Measurements from ENCODE around the gene SLC25A29. TPM values are rescaled to one million over a fixed set of nuclear protein-coding genes. Genes with fewer than 3 reads are reported as not detected.

Gene SLC25A29
- total RNA-seq, 2 experiments from 2014 or later = 15.9 to 21.6 TPM

DNA sequence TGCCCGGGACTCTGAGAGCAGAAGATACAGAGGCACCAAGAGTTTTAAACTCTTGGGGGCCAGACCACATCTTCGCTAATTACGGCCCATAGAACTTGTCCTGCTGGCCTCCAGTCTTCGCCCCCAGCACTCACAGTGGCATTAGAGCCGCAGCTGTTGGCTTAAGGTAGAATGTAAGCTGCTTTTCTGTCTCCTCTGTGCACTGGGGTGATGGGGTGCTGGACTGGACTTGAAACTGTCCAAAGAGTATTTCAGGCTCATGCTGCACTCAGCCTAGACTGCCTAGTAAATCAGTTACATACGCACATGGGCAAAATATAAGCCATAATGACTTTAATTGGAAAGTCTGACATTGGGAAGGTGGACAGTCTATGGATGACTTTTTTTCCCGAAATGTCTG lies 38.3 kb downstream of the SLC25A29 start:
- ATAC-seq = no peak
- peaks cover 30% of the 10 kb centered on the region for H3K4me1 Mint-ChIP-seq
- no peak overlapping the region for H3K4me3 Mint-ChIP-seq
- DNase-seq = no peak
- no peak overlapping the region for H3K27ac Mint-ChIP-seq
- peaks cover 22% of the 10 kb centered on the region for H3K36me3 Mint-ChIP-seq
- H3K27me3 Mint-ChIP-seq = no peaks in the 10 kb centered on the region
- CTCF ChIA-PET = interaction anchor here (1.3 to 1.5 kb wide), 3 partner anchors 13 to 35 kb away, joined by 3 to 6 read pairs (median 4); no protein-coding TSS in a partner anchor
- H3K9me3 Mint-ChIP-seq (ENCODE audit: low read depth) = no peaks in the 10 kb centered on the region

DNA sequence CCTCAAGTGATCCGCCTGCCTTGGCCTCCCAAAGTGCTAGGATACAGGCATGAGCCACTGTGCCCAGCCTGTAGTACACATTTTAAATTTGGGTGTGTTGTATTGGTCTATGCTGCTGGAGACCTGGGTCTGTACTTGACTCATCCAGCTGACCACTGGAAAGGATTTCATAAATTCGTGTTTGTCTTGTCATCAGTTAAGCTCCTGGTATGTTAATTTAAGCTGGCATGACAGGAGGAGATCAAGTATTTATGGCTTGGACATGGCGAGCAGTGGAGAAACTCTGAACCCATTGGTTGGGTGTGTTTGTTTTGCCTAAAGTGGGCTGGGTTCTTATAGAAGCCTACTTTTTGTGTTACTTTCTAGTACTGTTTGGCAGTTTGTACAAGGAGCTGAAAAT lies 43.1 kb downstream of the SLC25A29 start:
- no peak overlapping the region for H3K27ac Mint-ChIP-seq
- H3K4me1 Mint-ChIP-seq = peaks cover 63% of the 10 kb centered on the region
- H3K36me3 Mint-ChIP-seq = peaks cover 27% of the 10 kb centered on the region
- DNase-seq (no peak), ATAC-seq (no peak)
- H3K4me3 Mint-ChIP-seq = no peak overlapping the region
- H3K27me3 Mint-ChIP-seq = no peaks in the 10 kb centered on the region
- no peaks in the 10 kb centered on the region for H3K9me3 Mint-ChIP-seq (ENCODE audit: low read depth)
- CTCF ChIA-PET = interaction anchor here (1.0 to 3.3 kb wide), 5 partner anchors 9 to 41 kb away, joined by 3 to 22 read pairs (median 5); no protein-coding TSS in a partner anchor

DNA sequence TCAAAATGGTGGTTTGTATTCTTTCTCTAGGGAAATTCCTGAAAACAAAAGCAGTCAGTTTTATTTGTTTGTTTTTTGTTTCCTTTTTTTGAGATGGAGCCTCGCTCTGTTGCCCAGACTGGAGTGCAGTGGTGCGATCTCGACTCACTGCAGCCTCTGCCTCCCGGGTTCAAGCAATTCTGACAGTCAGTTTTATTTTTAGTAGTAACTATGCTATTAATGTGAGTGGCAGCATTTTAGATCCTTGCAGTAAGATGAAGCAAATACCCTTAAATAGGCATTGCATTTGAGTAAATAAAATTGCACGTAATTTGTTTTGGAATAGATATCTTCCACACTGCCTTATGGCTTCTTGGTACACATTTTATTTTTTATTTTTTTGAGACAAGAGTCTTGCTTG lies 43.7 kb downstream of the SLC25A29 start:
- Mint-ChIP-seq H3K36me3 (peaks cover 27% of the 10 kb centered on the region), H3K9me3 (ENCODE audit: low read depth) (no peaks in the 10 kb centered on the region), H3K4me3 (no peak overlapping the region), H3K27ac (peak overlapping the region; percentile 74), H3K27me3 (no peaks in the 10 kb centered on the region), H3K4me1 (peaks cover 67% of the 10 kb centered on the region)
- DNase-seq (no peak), ATAC-seq (no peak)
- CTCF ChIA-PET = interaction anchor here (0.9 to 3.3 kb wide), 4 partner anchors 16 to 70 kb away, joined by 3 to 22 read pairs (median 14); no protein-coding TSS in a partner anchor

DNA sequence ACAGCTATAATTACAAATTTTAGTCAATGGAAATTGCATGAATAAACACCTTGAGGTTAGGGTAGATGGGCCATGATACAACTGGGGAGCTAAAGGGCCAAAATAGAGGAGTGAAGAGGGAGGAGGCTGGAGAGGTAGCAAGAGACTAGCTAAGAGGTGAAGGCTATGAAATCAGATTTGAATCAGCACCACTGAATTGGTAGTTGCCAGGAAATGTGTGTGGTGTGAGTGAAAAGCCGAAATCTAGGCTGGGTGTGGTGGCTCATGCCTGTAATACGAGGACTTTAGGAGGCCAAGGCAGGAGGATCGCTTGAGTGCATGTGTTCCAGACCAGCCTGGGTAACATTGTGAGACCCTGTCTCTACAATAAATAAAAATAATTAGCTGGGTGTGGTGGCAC lies 44.6 kb downstream of the SLC25A29 start:
- peak overlapping the region; percentile 19 for H3K4me3 Mint-ChIP-seq
- CTCF ChIA-PET = interaction anchor here (0.8 to 3.3 kb wide), 10 partner anchors 11 to 124 kb away, joined by 3 to 22 read pairs (median 4); no protein-coding TSS in a partner anchor

DNA sequence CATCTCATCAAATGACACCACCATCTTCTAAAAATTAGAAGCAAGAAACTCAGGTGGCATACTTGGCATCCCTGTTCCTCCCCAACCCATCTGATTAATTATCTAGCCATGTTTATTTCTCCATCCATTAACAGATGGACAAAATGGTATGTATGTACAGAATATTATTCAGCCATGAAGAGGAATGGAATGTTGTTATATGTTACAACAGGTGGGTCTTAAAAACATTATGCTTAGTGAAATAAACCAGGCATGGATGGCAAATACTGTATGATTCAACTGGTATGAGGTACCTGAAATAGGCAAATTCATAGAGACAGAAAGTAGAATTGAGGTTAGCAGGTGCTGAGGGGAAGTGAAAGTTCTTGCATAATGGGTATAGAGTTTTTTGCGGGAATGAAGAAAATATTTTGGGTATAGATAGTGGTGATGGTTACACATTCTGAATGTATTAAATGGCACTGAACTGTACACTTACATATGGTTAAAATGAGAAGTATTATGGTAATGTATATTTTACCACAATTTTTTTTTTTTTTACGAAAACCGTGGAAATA lies 49.8 kb downstream of the SLC25A29 start:
- ATAC-seq = no peak
- H3K4me1 Mint-ChIP-seq = peaks cover 72% of the 10 kb centered on the region
- no peak overlapping the region for H3K4me3 Mint-ChIP-seq
- H3K27me3 Mint-ChIP-seq = no peaks in the 10 kb centered on the region
- H3K27ac Mint-ChIP-seq = no peak overlapping the region
- DNase-seq = no peak
- no peaks in the 10 kb centered on the region for H3K9me3 Mint-ChIP-seq (ENCODE audit: low read depth)
- H3K36me3 Mint-ChIP-seq = peaks cover 16% of the 10 kb centered on the region
- CTCF ChIA-PET = interaction anchor here (2.3 to 2.5 kb wide), 2 partner anchors 9 to 15 kb away, joined by 9 to 10 read pairs; no protein-coding TSS in a partner anchor

More for the DNA sequence above, 44.6 kb downstream of the SLC25A29 start:
- no peaks in the 10 kb centered on the region for H3K9me3 Mint-ChIP-seq (ENCODE audit: low read depth)
- H3K27ac Mint-ChIP-seq = peak overlapping the region; percentile 74
- peaks cover 29% of the 10 kb centered on the region for H3K36me3 Mint-ChIP-seq
- DNase-seq (peak; percentile 80), ATAC-seq (peak; percentile 91)
- no peaks in the 10 kb centered on the region for H3K27me3 Mint-ChIP-seq
- peaks cover 75% of the 10 kb centered on the region for H3K4me1 Mint-ChIP-seq

DNA sequence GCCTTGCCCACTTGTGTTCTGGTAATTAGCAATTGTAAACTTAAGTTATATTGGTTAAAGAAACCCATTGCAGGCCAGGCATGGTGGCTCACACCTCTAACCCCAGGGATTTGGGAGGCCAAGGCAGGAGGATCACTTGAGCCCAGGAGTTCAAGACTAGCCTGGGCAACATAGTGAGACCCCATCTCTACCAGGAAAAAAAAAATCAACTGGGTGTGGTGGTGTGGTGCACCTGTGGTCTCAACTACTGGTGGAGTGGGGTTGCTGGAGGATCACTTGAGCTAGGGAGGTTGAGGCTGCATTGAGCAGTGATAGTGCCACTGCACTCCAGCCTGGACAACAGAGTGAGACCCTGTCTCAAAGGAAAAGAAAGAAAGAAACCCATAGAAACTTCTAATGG lies 53.6 kb downstream of the SLC25A29 start:
- H3K27me3 Mint-ChIP-seq = no peaks in the 10 kb centered on the region
- no peak overlapping the region for H3K4me3 Mint-ChIP-seq
- CTCF ChIA-PET = no interaction called here
- peaks cover 56% of the 10 kb centered on the region for H3K4me1 Mint-ChIP-seq
- peaks cover 20% of the 10 kb centered on the region for H3K36me3 Mint-ChIP-seq
- no peak overlapping the region for H3K27ac Mint-ChIP-seq
- no peaks in the 10 kb centered on the region for H3K9me3 Mint-ChIP-seq (ENCODE audit: low read depth)
- no peak for ATAC-seq
- no peak for DNase-seq

DNA sequence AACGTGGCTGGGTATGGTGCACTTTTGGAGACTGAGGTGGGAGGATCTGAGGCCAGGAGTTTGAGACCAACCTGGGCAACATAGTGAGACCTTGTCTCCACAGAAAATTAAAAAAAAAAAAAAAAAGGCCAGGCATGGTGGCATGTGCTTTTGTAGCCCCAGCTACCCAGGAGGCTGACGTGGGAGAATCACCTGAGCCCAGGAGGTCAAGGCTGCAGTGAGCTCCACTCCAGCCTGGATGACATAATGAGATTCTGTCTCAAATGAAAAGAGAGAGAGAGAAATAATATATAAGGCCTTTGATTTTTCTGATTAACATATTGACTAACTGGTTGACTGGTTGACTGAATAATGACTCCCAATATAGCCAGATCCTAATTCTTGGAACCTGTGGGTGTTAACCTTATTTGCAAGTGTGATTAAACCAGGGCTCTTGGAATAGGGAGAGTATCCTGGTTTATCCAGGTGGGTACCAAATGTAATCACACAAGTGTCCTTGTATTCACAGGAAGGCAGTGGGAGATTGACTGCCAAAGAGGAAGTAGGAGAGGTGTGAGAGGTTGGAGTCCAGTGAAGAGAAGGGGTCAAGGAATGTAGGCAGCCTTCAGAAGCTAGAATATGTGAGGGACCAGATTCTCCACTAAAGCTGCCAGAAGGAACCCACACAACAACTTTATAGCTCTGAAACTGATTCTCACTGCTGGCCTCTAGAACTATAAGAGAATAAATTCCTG lies 55.3 kb downstream of the SLC25A29 start:
- Mint-ChIP-seq H3K36me3 (peaks cover 15% of the 10 kb centered on the region), H3K27ac (no peak overlapping the region), H3K9me3 (ENCODE audit: low read depth) (no peaks in the 10 kb centered on the region), H3K4me3 (no peak overlapping the region), H3K4me1 (peaks cover 57% of the 10 kb centered on the region), H3K27me3 (no peaks in the 10 kb centered on the region)
- DNase-seq (no peak), ATAC-seq (no peak)
- CTCF ChIA-PET = interaction anchor here (0.8 to 1.5 kb wide), 2 partner anchors 10 to 35 kb away, joined by 4 read pairs; no protein-coding TSS in a partner anchor

DNA sequence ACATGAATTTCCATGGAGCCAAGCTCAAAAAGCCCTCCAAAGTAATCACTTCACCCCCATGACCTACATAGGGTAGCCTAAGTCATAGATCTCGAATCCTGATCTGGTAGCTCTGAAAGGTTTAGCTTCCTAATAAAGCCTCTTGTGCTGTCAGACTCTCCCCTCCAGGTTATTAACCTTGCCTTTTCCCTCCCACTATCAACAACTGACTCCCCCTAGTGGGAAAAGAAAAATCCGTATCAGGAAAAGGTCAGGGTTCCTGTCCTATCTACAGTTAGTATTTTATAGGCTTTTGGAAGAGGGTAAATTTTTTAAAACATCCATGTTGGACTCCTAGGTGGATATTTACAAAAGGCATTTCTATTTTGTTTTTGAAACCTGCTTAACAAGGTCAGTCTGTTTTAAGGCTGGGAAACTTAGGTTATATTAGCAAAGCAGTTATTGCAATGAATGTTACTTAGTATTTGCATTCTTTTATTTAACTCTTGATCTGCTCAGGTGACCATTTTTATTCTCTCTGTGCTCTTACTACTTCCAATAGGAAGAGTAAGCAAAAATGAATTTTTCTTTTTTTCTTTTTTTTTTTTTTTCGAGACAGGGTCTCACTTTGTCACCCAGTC lies 59.3 kb downstream of the SLC25A29 start:
- Mint-ChIP-seq H3K27ac (peak overlapping the region; percentile 51), H3K9me3 (ENCODE audit: low read depth) (no peaks in the 10 kb centered on the region), H3K27me3 (no peaks in the 10 kb centered on the region), H3K36me3 (peaks cover 23% of the 10 kb centered on the region), H3K4me1 (peaks cover 56% of the 10 kb centered on the region), H3K4me3 (no peak overlapping the region)
- no peak for DNase-seq
- CTCF ChIA-PET = interaction anchor here (0.7 to 2.7 kb wide), 8 partner anchors 10 to 54 kb away, joined by 3 to 10 read pairs (median 5); no protein-coding TSS in a partner anchor
- ATAC-seq = peak; percentile 64

DNA sequence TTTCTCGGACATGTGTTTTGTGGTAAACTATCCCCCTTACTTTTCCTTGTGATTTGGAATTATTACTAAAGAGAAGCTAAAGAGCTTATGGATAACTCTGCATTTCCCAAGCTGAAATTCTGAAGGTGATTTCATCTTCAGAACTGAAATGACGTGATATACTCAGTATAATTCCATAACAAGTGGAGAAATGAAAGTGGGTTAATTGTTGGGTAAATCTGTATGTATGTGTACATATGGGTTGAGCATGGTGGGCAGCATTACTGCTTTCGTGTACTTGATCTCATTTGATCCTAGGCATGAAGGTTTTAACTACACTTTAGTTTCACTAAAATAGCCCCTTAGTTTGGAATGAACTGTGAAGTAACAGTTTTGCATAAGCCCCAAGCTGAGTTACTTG lies 63.2 kb downstream of the SLC25A29 start:
- Mint-ChIP-seq H3K9me3 (ENCODE audit: low read depth) (no peaks in the 10 kb centered on the region), H3K4me3 (peak overlapping the region; percentile 26), H3K36me3 (peaks cover 31% of the 10 kb centered on the region), H3K27me3 (no peaks in the 10 kb centered on the region), H3K27ac (peak overlapping the region; percentile 38), H3K4me1 (peaks cover 46% of the 10 kb centered on the region)
- ATAC-seq (no peak), DNase-seq (no peak)
- CTCF ChIA-PET = interaction anchor here (0.6 to 5.2 kb wide), 5 partner anchors 11 to 50 kb away, joined by 3 to 52 read pairs (median 28); no protein-coding TSS in a partner anchor

DNA sequence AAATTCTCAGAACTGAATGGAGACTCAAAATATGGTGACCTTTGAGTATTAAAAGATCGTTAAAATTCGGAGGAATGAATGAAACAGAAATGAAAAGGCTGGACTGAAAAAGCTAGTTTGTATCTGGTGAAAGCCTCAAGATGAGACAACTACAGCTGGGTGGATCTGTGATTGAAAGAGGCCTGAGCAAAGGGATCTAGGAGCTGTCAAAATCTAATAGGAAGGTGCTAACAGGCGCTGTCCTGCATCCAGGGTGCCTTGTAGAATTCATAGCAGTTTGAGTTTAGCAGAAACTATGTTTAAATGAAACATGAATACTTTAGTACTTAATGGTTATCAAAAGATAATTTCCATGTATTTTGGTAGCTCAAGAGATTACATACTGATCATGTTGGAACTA lies 65.0 kb downstream of the SLC25A29 start:
- Mint-ChIP-seq H3K36me3 (peaks cover 37% of the 10 kb centered on the region), H3K4me3 (peak overlapping the region; percentile 77), H3K9me3 (ENCODE audit: low read depth) (no peaks in the 10 kb centered on the region), H3K27ac (peak overlapping the region; percentile 89), H3K4me1 (peaks cover 41% of the 10 kb centered on the region), H3K27me3 (no peaks in the 10 kb centered on the region)
- CTCF ChIA-PET = interaction anchor here (0.7 to 5.2 kb wide), 23 partner anchors 10 to 258 kb away, joined by 3 to 52 read pairs (median 5); a partner anchor contains a TSS
- DNase-seq (no peak), ATAC-seq (no peak)

Small RNA genes within 50 kb of the gene (microRNA-seq; reads per million reads assigned to microRNA genes)
- 48.5 reads per million, percentile 55 among the genes with 10 or more reads in this experiment for gene MIR345
- 2.1 reads per million for gene MIR6764

Other genes with a start within 250 kb of the SLC25A29 start
- 100 to 1,000 TPM; 774 to 910 TPM for gene EVL, start 241.0 kb downstream of the SLC25A29 start, total RNA-seq
- gene DEGS2, start 146.8 kb downstream of the SLC25A29 start, total RNA-seq = not detected
- gene YY1, start 67.3 kb downstream of the SLC25A29 start, total RNA-seq = 100 to 1,000 TPM in 1 of 2 experiments, 10 to 100 TPM in 1; 85.3 to 116 TPM
- gene SLC25A47, start 16.9 kb upstream of the SLC25A29 start, total RNA-seq = not detected
- 1 to 10 TPM; 8.1 to 9.5 TPM for gene WDR25, start 70.0 kb upstream of the SLC25A29 start, total RNA-seq